GM12878 (cell line): ENCODE results near the gene SUSD6. TPM values are rescaled to one million over a fixed set of nuclear protein-coding genes. Genes with fewer than 3 reads are reported as not detected.

Experiments
- CBFB ChIP-seq: IDR thresholded peaks from 2 replicates; pipeline ENCODE4 v1.6.1; 2016; ENCODE audit warnings: antibody characterized with exemption, low read depth
- EED ChIP-seq: sonication (generic); IDR thresholded peaks from 2 replicates; pipeline ENCODE4 v1.6.1; 2016; ENCODE audit warnings: antibody characterized with exemption, low read depth
- HDGF ChIP-seq: fragments of 450-650 bp; IDR thresholded peaks from 2 replicates; pipeline ENCODE4 v1.6.1; 2016; ENCODE audit warnings: antibody characterized with exemption
- MYB ChIP-seq: fragments of 150-350 bp; IDR thresholded peaks from 2 replicates; pipeline ENCODE4 v1.6.1; 2014; ENCODE audit warnings: mild to moderate bottlenecking, low read depth, low read length, borderline replicate concordance
- POLR2AphosphoS5 ChIP-seq: IDR thresholded peaks from 2 replicates; pipeline ENCODE4 v1.6.1; 2011; ENCODE audit warnings: mild to moderate bottlenecking, low read length, inconsistent platforms
- RUNX3 ChIP-seq: IDR thresholded peaks from 2 replicates; pipeline ENCODE4 v1.6.1; 2012; ENCODE audit warnings: low read length, inconsistent platforms
- STAT1 ChIP-seq: fragments of 450-650 bp; conservative IDR thresholded peaks from 2 replicates; pipeline ENCODE4 v1.6.1; 2014; ENCODE audit warnings: antibody characterized with exemption, mild to moderate bottlenecking
- YY1 ChIP-seq: IDR thresholded peaks from 2 replicates; pipeline ENCODE4 v1.6.1; 2011; ENCODE audit warnings: low read depth, mild to moderate bottlenecking, low read length
- ZNF274 ChIP-seq: IDR thresholded peaks from one replicate; pipeline ENCODE4 v1.8.0; 2011; ENCODE audit not compliant: insufficient read length, insufficient read depth
- ZSCAN29 ChIP-seq: fragments of 450-650 bp; IDR thresholded peaks from 2 replicates; pipeline ENCODE4 v1.6.1; 2017; ENCODE audit warnings: mild to moderate bottlenecking, moderate library complexity
- polyA plus RNA-seq, 11 experiments: library from polyadenylated mRNA; depleted of rRNA in 4 of 11; unstranded in 6 of 11; stranded (reverse) in 5 of 11; fragments of >200 nt; fragmentation: Nextera tagmentation in 4 of 11; fragmentation: Illumina TruSeq in 1 of 11; extraction: Ambion mirVana in 4 of 11; extraction: Trizol in 1 of 11; gene quantifications; 1 replicate in 1 of 11; 2 replicates in 10 of 11; pipeline versions ENCODE4 v1.2.1 to v1.2.3, GENCODE V29; 2011 to 2016; ENCODE audit warnings: inconsistent platforms in 2 of 11, missing spikeins in 2 of 11, low read depth in 1 of 11
- total RNA-seq, 4 experiments: library from RNA; depleted of rRNA in 3 of 4; stranded (reverse); fragments of >200 nt in 3 of 4; fragmentation: Illumina TruSeq in 1 of 4; extraction: Trizol in 1 of 4; gene quantifications; 2 replicates each; pipeline versions ENCODE4 v1.2.1 to v1.2.3, GENCODE V29; 2013 to 2021
- TF ChIP-seq, protein P1 (sequence below): IDR thresholded peaks from 2 replicates; pipeline ENCODE4 v1.6.1; 2012; ENCODE audit warnings: mild to moderate bottlenecking, low read depth, low read length
- TF ChIP-seq, protein P2 (sequence below): fragments of 450-650 bp; formaldehyde crosslinking; IDR thresholded peaks from 2 replicates; pipeline ENCODE4 v1.4.0; 2022; ENCODE audit warnings: mild to moderate bottlenecking, moderate library complexity

SUSD6 gene
- total and polyA plus RNA-seq, 10 of the 15 experiments (the other 5 are each of a cell fraction or from before 2014, with no cell fraction given): 6.6 to 39.8 (median 20.2) TPM

DNA sequence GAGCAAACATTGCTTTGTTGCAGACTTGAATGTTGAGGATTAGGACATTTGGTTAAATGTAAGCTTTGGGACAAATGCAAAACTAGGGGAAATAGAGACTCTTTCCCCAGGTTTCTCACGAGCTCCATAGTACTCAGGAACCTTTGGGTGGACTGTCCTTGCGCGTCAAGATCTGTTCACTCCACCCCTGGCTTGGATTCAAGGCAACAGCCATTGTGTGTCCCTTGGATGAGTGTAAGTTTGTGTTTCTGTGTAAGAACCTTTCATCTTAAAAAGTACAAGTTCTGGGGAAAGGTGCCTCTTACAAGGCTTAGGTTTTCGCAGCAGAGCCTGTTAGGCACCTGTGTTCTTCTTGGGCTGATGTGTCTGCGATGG, 3.7 kb downstream of the SUSD6 start (continued):
- TF ChIP-seq, protein P1, sequence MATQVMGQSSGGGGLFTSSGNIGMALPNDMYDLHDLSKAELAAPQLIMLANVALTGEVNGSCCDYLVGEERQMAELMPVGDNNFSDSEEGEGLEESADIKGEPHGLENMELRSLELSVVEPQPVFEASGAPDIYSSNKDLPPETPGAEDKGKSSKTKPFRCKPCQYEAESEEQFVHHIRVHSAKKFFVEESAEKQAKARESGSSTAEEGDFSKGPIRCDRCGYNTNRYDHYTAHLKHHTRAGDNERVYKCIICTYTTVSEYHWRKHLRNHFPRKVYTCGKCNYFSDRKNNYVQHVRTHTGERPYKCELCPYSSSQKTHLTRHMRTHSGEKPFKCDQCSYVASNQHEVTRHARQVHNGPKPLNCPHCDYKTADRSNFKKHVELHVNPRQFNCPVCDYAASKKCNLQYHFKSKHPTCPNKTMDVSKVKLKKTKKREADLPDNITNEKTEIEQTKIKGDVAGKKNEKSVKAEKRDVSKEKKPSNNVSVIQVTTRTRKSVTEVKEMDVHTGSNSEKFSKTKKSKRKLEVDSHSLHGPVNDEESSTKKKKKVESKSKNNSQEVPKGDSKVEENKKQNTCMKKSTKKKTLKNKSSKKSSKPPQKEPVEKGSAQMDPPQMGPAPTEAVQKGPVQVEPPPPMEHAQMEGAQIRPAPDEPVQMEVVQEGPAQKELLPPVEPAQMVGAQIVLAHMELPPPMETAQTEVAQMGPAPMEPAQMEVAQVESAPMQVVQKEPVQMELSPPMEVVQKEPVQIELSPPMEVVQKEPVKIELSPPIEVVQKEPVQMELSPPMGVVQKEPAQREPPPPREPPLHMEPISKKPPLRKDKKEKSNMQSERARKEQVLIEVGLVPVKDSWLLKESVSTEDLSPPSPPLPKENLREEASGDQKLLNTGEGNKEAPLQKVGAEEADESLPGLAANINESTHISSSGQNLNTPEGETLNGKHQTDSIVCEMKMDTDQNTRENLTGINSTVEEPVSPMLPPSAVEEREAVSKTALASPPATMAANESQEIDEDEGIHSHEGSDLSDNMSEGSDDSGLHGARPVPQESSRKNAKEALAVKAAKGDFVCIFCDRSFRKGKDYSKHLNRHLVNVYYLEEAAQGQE: no peak
- TF ChIP-seq STAT1 (no peak), RUNX3 (no peak), ZSCAN29 (no peak), MYB (no peak), EED (no peak), CBFB (0 out of 2 replicates have a peak, but pooled peaks have one; percentile 9), POLR2AphosphoS5 (peak; percentile 51; the same call in 1 of the 2 replicates), ZNF274 (no peak), HDGF (no peak), YY1 (no peak)
- TF ChIP-seq, protein P2, sequence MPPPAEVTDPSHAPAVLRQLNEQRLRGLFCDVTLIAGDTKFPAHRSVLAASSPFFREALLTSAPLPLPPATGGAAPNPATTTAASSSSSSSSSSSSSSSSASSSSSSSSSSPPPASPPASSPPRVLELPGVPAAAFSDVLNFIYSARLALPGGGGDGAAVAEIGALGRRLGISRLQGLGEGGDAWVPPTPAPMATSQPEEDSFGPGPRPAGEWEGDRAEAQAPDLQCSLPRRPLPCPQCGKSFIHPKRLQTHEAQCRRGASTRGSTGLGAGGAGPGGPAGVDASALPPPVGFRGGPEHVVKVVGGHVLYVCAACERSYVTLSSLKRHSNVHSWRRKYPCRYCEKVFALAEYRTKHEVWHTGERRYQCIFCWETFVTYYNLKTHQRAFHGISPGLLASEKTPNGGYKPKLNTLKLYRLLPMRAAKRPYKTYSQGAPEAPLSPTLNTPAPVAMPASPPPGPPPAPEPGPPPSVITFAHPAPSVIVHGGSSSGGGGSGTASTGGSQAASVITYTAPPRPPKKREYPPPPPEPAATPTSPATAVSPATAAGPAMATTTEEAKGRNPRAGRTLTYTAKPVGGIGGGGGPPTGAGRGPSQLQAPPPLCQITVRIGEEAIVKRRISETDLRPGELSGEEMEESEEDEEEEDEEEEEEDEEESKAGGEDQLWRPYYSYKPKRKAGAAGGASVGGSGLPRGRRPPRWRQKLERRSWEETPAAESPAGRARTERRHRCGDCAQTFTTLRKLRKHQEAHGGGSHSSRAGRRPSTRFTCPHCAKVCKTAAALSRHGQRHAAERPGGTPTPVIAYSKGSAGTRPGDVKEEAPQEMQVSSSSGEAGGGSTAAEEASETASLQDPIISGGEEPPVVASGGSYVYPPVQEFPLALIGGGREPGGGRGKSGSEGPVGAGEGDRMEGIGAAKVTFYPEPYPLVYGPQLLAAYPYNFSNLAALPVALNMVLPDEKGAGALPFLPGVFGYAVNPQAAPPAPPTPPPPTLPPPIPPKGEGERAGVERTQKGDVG (CRISPR knock-in tag): no peak
- TF ChIP-seq, all 136 proteins: peak for 2
